Lower leg skin (tissue), 3 donors: Measurements from ENCODE around the gene ATG9A.

ENCODE experiments used
- POLR2A ChIP-seq, 2 donors: fragments of 450-650 bp; IDR thresholded peaks; one replicate each; pipeline ENCODE4 v1.6.1; 2016 to 2017; ENCODE audit warnings: antibody characterized with exemption in 2 of 2, mild to moderate bottlenecking in 1 of 2, moderate library complexity in 1 of 2
- TF ChIP-seq, protein P1 (sequence below), 3 donors: fragments of 450-650 bp; IDR thresholded peaks; one replicate each; pipeline ENCODE4 v1.5.1; 2016; ENCODE audit warnings: antibody characterized with exemption in 3 of 3, mild to moderate bottlenecking in 3 of 3, moderate library complexity in 2 of 3

DNA sequence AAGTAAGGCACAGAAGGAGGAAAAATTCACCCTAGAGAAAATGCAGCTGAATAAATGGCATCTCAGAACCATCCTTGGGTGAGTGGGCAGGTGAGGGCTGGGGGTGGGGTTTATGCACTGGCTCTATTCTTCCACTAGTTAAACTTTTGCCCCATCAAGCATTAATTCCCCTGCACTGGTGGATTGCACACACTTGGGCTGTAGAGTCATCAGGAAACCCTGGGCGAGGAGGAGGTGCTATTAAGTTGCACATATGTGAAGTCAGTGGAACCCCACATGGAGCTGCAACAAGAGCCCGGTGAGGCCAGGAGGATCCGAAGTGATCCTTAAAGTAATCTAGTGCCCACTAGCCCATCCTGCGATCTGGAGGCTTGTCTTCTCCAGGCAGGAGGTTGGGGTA is 42.9 kb upstream of the ATG9A start:
- TF ChIP-seq, protein P1, sequence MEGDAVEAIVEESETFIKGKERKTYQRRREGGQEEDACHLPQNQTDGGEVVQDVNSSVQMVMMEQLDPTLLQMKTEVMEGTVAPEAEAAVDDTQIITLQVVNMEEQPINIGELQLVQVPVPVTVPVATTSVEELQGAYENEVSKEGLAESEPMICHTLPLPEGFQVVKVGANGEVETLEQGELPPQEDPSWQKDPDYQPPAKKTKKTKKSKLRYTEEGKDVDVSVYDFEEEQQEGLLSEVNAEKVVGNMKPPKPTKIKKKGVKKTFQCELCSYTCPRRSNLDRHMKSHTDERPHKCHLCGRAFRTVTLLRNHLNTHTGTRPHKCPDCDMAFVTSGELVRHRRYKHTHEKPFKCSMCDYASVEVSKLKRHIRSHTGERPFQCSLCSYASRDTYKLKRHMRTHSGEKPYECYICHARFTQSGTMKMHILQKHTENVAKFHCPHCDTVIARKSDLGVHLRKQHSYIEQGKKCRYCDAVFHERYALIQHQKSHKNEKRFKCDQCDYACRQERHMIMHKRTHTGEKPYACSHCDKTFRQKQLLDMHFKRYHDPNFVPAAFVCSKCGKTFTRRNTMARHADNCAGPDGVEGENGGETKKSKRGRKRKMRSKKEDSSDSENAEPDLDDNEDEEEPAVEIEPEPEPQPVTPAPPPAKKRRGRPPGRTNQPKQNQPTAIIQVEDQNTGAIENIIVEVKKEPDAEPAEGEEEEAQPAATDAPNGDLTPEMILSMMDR (IDR thresholded peaks at IDR 0.05), result no peak
- TF ChIP-seq POLR2A (IDR thresholded peaks at IDR 0.05), result no peak
